ENCODE measurements around the gene ASPM.

DNA sequence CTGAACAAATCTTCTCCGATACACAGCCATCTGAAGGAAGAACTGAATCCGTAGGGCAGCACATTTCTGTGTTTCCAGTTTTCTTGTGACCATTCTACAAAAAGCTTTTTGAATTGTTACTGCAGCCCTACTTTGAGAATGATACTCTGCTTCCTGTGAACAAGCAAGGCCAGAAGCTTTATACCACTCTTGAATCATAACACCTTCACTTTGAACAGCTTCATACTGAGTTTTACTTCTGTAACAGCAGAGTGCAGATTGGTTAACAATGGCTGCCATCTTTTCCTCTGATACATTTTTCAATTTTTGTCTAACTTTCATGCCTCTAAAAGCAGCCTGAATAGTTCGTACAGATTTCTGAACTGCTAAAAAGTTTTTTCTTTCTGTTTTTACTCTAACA is 45.8 kb downstream of the ASPM start:
- TF ChIP-seq, protein P1, sequence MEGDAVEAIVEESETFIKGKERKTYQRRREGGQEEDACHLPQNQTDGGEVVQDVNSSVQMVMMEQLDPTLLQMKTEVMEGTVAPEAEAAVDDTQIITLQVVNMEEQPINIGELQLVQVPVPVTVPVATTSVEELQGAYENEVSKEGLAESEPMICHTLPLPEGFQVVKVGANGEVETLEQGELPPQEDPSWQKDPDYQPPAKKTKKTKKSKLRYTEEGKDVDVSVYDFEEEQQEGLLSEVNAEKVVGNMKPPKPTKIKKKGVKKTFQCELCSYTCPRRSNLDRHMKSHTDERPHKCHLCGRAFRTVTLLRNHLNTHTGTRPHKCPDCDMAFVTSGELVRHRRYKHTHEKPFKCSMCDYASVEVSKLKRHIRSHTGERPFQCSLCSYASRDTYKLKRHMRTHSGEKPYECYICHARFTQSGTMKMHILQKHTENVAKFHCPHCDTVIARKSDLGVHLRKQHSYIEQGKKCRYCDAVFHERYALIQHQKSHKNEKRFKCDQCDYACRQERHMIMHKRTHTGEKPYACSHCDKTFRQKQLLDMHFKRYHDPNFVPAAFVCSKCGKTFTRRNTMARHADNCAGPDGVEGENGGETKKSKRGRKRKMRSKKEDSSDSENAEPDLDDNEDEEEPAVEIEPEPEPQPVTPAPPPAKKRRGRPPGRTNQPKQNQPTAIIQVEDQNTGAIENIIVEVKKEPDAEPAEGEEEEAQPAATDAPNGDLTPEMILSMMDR (IDR thresholded peaks at IDR 0.05) = no peak
- TF ChIP-seq EZH2 (IDR thresholded peaks at IDR 0.05; ENCODE audit: borderline replicate concordance, insufficient read depth, low read depth, low read length, poor library complexity, severe bottlenecking) = no peak

Data from B cell (primary cell).